GM19023 (cell line): Measurements from ENCODE around the gene TBC1D9.
"Not testable (repeated sequence)": the region's sequence is repeated elsewhere in the genome, so short reads cannot be mapped to it uniquely, and the experiment has no call there.

Source experiments
- ATAC-seq: cut with Tn5 transposase; IDR thresholded peaks from one replicate; pipeline ENCODE4 v1.9.1; 2021; ENCODE audit warnings: mild to moderate bottlenecking, moderate library complexity; ENCODE audit not compliant: unreplicated experiment

Gene TBC1D9

GRCh38 chr4:140756319-140757231 is at the start of gene TBC1D9:
TBC1D9 (minus strand) TSS chr4:140756385; CDS start chr4:140756045, 340 bp downstream.
- ATAC-seq, result peak; percentile 52

GRCh38 chr4:140805293-140805692 is 49.1 kb upstream of the TBC1D9 start:
- ATAC-seq, result no peak

GRCh38 chr4:140802591-140802990 is 46.4 kb upstream of the TBC1D9 start:
- no peak for ATAC-seq

GRCh38 chr4:140800666-140801065 is 44.5 kb upstream of the TBC1D9 start:
- ATAC-seq, result no peak

GRCh38 chr4:140799686-140800225 is 43.6 kb upstream of the TBC1D9 start:
- ATAC-seq, result no peak

- ATAC-seq, result no peak
Observed at GRCh38 chr4:140793291-140793690, 37.1 kb upstream of the TBC1D9 start.

- ATAC-seq, result peak; percentile 80
Observed at GRCh38 chr4:140790765-140791164, 34.6 kb upstream of the TBC1D9 start.

GRCh38 chr4:140790171-140790570 is 34.0 kb upstream of the TBC1D9 start:
- no peak for ATAC-seq

- ATAC-seq, result no peak
Observed at GRCh38 chr4:140789759-140790158, 33.6 kb upstream of the TBC1D9 start.

GRCh38 chr4:140782787-140783186 is 26.6 kb upstream of the TBC1D9 start:
- ATAC-seq, result not testable (repeated sequence)

GRCh38 chr4:140781596-140781995 is 25.4 kb upstream of the TBC1D9 start:
- no peak for ATAC-seq

GRCh38 chr4:140777894-140778293 is 21.7 kb upstream of the TBC1D9 start:
- no peak for ATAC-seq

GRCh38 chr4:140777386-140777785 is 21.2 kb upstream of the TBC1D9 start:
- no peak for ATAC-seq

- ATAC-seq, result no peak
Observed at GRCh38 chr4:140776556-140776955, 20.4 kb upstream of the TBC1D9 start.

- no peak for ATAC-seq
Observed at GRCh38 chr4:140774956-140775355, 18.8 kb upstream of the TBC1D9 start.

GRCh38 chr4:140774510-140774909 is 18.3 kb upstream of the TBC1D9 start:
- no peak for ATAC-seq

- no peak for ATAC-seq
Observed at GRCh38 chr4:140769209-140769608, 13.0 kb upstream of the TBC1D9 start.

- no peak for ATAC-seq
Observed at GRCh38 chr4:140764785-140765392, 8.7 kb upstream of the TBC1D9 start.

- no peak for ATAC-seq
Observed at GRCh38 chr4:140762202-140762601, 6.0 kb upstream of the TBC1D9 start.

GRCh38 chr4:140757232-140757630 is 1.0 kb upstream of the TBC1D9 start:
- no peak for ATAC-seq

GRCh38 chr4:140755774-140756318 is 339 bp downstream of the TBC1D9 start:
- peak; percentile 56 for ATAC-seq
